Left lobe of liver (tissue), 2 donors: ENCODE measurements around the gene KIAA1755. TPM values are rescaled to one million over a fixed set of nuclear protein-coding genes. Genes with fewer than 3 reads are reported as not detected.

ENCODE experiments used
- ATAC-seq: fragments of 200-7000 bp; cut with Tn5 transposase; one replicate; pipeline ENCODE4 v1.9.1; 2020; ENCODE audit warnings: mild to moderate bottlenecking, moderate library complexity
- DNase-seq: peaks from one replicate; pipeline ENCODE4 v3.0.0-alpha.2; 2020; ENCODE audit warnings: low spot score
- total RNA-seq: library from RNA; stranded (reverse); gene quantifications from one replicate; pipeline ENCODE4 v1.2.1, GENCODE V29; 2021
- donor health status: DM: no; HTN: no; CAD: no; lungs with moderate emphysema.
- donor health status: DM: no; HTN: yes; CAD: no.

The KIAA1755 gene
- total RNA-seq, 1 donor from 2014 or later = 2.7 TPM

DNA sequence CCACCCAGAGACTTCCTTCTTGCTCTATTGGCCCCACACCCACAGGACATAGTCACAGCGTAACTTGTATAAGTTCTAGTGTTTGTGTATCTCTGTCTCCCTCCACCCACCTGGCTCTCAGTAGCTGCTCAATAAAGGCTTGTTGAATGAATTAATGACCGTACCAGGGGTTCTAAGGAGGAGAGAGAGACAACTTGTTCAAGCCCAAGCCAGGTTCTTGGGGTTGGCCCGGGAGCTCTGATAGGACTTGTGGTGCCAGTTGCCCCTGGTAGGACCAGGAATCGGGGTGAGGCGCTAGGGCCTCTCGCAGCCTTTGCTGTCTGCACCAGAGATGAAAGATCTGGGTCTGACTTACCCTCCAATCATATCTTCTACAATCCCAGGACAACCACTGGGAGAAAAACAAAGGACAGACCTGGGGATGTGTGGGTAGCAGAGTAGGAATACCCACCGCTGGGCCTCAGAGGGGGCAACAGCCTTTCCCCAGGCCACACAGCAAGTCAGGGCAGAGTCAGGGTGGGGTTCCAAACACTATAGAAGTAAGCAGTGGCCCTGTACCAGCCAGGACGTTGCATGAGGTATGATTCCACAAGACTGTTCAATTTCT is 90.2 kb downstream of the KIAA1755 start:
- ATAC-seq = no peak
- DNase-seq = no peak

DNA sequence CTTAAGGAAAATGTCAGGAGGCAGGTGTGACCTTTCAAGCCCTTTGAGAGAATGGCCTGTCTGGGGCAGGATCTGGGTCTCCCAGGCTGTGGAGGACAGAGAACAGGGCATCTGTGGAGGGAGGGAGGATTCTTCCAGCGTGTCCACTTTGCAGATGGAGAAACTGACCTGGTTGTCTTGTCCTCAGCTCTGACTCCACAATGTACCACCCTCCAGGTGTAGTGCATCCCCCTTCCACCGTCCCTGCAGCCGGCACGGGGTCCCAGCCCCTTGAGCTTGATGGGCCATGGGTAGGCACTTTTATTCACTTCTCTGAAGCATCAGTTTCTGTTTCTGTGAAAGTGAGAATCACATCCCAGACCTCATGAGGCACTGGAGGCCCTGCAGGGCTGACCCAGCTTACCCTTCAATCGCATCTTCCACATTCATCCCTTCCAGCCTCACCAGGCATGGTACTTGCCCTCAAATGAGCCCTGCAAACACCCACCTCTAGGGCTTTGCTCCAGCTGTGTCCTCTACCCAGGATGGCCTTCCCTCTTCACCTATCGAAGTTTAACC is 90.8 kb downstream of the KIAA1755 start:
- no peak for ATAC-seq
- DNase-seq = no peak

DNA sequence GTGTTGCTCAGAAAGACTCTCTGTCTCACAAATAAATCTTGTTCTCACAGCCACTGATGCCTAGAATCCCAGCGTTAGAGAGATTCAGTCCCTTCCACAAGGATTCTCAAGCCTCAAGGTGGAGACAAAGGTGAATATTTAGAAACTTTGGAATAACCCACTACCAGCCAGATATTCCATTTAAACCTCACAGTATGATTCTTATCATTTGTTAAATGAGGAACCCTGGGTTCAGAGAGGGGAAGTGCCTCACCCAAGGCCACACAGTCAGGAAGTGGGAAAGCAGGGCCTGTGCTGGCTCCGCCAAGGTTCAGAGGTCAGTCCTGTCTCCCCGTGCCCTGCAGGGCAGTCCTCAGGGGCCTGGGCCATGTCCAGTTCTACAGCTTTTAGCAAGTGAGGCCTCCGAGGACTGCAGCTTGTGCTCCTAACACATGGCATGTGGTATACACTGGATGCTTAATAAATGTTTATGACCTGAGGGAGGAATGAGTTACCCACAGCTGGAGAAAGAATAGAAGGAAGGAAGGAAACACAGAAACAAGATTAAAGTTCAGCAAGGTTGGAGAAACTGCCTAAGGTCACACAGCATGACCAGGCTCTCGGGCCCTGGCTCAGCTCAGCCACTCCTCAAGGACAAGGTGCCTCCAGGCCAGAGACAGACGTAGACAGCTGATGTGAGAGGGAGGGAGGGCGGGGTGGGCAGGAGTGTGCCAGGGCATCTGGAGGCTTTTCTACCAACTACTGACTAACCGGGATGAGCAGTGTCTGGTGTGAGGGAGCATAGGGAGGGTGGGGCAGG is 91.5 kb downstream of the KIAA1755 start:
- DNase-seq = peak; percentile 85
- peak; percentile 55 for ATAC-seq

DNA sequence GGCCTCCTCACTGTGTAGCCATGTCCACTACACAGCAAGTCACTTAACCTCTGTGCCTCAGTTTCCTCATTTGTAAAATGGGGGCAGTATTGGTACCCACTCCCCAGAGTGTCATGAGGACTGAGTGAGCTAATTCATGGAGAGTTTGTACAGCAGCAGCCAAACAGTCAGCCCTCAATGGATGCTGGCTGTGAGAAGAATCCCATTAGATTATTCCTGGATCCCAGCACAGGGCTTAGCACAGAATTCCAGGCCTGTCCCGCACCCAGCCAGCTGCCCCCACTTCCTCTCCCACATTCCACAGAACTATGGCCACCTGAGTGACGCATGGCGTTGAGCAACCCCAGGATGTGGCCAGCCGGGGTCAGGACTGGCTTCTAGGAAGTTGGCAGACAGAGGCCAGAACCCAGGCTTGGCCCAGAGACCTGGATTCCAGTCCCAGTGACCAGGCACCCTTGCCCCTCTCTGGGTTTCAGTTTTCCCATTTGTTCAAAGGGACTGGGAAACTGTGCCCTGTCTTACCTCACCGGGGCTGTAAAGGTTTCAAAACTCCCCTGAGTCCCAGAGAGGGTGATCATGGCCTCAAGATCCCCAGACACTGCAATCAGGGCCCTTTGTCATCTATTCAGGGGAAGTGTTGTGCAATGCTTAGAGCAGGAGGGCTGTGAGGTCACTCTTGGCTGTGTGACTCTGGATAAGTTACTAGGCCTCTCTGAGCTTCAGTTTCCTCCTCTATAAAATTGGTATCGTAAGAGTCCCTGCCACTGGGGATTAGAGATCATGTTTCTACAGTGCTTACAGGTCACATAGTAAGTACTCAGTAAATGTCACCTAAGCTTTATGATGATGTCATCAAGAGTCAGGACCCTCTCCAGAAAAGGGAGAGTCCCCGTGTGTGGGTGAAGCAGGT is 92.4 kb downstream of the KIAA1755 start:
- ATAC-seq (peak; percentile 62), DNase-seq (peak; percentile 98)

DNA sequence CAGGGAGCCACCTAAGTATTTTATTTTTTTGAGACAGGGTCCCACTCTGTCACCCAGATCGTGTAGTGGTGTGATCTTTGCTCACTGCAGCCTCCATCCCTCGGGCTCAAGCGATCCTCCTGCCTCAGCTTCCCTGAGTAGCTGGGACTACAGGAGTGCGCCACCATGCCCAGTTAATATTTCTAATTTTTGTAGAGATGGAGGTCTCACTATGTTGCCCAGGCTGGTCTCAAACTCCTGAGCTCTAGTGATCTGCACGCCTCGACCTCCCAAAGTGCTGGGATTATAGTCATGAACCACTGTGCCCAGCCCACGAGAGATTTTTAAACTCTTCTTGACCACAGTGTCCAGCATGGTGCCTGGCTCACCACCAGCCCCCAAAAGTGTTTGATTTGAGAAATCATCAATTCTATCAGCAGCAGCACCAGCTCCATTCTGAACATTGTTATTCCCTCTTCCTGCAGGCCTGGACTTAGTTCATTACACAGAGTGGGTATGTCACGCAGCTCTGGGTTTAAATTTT is 93.1 kb downstream of the KIAA1755 start:
- ATAC-seq (no peak), DNase-seq (no peak)

DNA sequence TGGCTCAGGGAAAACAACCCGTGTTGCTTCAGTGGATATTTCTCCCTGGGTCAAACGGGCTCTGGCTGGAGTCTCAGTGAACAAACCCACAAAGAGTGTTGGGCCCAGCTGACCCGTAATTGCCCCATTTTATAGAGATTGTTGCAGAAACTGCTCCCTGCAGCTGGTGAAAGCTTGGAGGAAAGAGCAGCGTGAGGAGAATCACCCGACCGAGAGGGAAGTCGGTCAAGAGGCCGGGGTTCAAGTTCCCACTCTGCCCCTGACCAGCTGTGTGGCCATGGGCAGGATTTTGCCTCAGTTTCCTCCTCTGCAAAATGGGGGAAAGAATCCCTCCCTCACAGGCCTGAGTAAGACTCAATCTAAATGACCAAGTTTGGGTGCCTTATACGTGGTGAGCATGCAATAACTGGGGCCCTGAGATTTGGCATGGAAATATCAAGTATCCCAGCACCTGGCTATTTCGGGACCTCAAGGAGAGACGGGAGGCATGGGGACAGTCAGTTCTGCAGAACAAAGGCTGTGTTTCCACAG is 93.8 kb downstream of the KIAA1755 start:
- ATAC-seq (no peak), DNase-seq (no peak)

DNA sequence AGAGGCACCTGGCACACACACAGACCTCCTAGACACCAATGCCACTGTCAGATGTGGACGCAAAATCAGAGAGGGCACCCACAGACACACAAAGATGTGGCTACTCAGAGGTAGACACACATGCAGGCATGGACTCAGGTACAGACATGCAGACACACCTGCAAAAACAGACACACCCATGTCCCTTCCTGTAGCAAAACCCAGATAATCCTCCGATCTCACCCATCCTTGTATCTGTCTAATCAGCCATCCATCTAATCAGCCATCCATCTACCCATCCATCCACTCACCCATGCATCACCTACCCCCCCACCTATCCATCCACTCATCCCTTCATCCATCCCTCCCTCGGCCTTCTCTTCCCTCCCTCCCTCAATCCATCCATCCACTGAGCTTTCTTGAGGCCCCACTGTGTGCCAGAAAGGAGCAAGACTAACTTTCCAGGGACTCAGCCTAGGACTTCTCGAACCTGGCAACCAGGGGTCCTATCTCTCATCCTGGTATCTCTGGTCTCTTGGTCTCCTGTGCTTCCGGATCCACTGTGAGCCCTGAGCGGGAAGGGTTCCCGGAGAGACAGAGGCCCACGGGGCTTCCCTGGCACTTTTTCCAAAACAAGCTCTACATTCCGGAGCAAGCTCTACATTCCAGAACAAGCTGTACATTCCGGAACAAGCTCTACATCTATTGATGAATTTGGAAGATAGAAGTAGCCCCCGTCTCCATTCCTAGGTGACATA is 94.4 kb downstream of the KIAA1755 start:
- ATAC-seq (no peak), DNase-seq (no peak)

DNA sequence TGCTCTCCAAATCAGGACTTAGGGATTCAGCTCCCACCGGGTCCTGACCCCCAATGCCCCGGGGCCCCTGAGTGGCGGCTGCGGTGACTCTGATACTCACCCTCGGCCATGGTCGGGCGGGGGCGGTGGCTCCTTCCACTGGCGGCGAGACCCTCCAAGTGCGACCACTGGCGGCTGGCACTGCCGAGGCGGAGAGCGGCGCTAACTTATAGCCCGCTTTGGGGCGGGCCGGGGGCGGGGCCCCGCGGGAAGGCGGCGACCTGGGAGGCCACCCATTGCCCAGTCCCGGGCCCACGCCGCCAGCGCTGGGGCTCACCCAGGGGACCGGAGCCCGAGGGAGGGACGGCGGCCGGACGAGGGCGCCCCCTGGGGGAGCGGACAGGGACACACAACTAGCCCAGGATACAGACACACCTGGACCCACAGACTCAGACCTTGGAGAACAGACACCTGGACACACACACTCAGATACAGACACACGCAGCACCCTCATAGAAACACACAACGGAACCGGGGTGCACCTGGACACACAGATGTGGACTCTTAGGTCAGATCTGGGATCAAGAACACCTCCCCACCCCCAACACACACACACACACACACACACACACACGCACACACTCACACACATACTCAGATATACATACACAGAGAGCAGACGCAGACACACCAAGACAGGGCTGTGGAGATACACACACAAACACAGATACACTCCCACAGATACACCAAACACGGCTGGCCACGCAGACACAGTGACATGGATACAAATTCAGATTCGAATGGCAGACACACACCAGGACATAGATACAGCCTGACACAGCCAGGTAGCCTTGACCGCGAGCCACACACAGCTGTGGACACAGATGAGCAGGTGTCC is 95.2 kb downstream of the KIAA1755 start, which contains the start of gene TGM2:
TGM2 (minus strand) TSS at position 182 of the 877 bp plus-strand sequence; CDS start at position 110, 72 bp downstream.
- DNase-seq (peak; percentile 94), ATAC-seq (peak; percentile 84)

DNA sequence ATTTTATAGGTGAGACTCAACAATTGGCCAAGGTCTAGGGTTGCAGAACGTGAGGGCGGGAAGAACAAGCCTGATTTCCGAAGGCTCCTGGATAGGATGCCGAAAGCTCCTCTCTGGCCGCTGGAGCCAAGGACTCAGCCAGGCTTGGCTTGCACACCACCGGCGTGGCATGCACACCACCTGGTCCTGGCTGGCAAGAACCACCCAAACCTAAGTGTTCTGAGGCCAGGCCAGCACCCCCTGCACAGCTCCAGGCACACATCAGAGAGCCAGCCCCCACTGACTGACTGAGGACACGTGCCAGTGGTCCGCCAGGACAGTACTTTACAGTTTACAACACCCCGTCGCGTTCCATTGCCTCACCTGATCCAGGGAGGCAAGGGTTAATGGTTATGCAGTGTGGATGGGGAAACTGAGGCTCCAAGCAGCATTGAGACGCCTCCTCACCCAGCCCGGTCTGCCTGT is 95.9 kb downstream of the KIAA1755 start:
- ATAC-seq (peak; percentile 27), DNase-seq (no peak)

DNA sequence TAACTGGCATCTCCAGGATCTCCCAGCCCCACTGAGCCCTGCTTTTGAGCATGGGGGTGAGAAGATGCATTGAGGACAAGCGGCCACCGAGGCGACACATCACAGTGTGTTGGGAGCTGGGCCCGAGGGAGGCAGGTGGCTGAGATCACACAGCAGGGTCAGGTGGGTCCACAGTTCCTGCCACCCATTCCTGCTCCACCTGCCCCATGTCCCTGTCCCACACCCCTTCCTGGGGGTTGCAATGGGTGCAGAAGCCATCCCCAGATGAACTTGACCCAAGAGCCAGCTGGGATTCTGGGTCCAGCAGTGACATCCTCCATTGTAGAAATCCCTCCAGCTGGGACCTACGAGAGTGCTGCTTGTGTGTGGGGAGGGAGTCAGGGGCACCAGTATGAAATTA is 96.5 kb downstream of the KIAA1755 start:
- ATAC-seq (no peak), DNase-seq (no peak)

DNA sequence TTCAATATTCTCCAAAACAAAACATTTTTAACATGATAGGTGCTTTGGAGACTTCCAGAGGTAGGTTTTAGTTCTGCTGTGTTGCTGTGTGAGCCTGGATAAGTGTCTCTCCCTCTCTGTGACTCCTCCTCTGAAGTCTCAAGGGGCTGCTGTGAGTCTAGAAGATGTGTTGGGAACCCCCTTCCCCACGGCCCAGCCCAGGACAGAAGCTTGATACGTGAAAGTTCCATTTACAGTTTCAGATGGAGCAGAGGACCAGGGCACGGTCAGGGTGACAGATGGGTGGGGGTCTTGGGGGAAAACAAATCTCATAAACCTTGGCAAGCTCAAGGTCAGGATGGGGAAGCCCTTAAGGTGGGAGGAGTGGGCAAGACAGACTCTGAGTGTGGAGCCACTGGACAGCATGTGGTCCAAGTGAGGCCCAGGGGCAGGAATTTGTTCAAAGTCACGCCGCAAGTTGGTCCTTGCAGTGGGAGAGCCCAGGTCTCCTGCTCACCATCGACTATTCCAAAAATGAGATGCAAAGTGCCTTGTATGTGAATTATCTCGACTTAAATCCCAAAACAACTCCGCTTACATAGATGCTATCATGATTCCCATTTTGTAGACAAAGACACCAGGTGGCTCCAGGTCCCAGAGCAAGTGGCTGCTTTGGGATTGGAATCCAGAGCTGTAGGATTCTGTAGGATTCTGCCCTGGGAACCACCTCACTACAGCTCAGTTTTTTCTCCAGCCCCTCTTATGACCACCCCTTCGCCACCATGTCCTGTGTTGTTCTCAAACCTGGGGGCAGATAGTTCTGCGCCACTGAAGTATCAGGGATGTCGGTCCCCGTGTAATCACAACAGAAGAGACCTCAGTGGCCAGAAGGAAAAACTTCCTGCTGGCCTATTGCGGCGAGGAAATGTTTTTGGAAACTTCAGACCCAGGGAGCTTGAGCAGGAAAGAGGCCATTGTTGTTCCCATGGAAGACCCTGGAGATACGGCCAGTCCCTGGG is 97.4 kb downstream of the KIAA1755 start:
- no peak for ATAC-seq
- no peak for DNase-seq

DNA sequence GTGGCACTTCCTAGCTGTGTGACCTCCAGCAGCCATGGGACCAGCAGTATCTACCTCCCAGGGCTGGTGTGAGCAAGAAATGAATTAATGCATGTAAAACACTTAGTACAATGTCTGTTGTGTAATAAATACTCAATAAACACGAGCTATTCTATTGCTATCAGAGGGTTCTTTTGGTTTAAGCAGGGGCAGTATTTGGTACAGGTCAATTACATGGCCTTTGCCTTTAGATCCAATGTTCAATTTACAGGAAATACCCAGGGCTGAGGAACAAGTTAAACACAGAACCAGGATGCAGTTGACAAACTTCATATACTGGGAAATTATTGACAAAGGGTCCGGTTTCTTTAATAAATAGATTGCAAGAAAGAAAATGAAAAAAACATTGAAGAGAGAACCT is 98.4 kb downstream of the KIAA1755 start:
- peak; percentile 3 for ATAC-seq
- no peak for DNase-seq

DNA sequence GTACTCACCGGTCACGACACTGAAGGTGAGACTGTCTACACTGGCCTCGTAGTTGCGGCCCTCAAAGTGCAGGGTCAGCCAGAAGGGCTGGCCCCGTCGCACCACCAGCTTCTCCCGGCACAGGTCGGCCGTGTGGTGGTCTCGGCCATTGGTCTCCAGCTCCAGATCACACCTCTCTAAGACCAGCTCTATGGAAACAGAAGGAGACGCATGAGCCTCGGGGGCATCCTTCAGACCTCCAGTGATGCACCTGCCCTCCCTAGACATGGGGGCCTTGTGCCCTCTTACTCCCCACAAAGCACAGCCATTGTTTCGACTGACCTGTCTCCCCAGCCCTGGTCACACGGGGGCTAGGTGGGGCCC is 99.1 kb downstream of the KIAA1755 start:
- ATAC-seq = no peak
- no peak for DNase-seq
